LNCAP (cell line): ENCODE data around the gene F2RL3.

Source experiments
- TF ChIP-seq, protein P1 (sequence below): fragments of 450-650 bp; IDR thresholded peaks from 2 replicates; pipeline ENCODE4 v1.5.1; 2017; ENCODE audit warnings: mild to moderate bottlenecking

Gene F2RL3

DNA sequence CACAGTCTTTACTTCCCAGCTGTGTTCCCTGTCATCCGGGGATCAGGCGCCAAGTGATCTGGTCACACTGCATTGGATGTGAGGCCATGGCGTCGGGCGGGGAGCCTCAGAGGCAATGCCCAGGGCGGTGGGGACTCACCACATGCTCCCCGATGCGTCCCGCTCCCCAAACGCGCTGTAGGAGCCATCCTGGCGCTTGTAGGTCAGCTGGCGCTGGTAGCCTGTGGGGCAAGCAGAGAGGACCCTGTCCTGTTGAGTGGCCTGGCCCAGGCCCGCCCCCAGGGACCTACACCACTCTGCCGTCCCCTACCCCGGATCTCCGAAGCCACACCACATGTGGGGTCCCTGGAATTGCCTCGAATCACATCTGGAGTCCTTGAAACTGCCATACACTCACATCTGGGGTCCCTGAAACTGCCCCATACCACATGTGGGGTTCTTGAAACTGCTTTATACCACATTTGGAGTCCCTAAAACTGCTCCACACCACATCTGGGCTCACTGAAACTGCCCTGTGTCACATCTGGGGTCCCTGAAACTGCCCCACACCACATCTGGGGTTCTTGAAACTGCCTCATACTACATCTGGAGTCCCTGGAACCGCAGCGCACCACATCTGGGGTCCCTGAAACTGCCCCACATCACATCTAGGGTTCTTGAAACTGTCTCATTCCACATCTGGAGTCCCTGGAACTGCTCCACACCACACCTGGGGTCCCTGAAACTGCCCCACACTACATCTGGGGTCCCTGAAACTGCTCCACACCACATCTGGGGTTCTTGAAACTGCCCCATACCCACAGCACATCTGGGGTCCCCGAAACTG, 33.2 kb downstream of the F2RL3 start:
- TF ChIP-seq, protein P1, sequence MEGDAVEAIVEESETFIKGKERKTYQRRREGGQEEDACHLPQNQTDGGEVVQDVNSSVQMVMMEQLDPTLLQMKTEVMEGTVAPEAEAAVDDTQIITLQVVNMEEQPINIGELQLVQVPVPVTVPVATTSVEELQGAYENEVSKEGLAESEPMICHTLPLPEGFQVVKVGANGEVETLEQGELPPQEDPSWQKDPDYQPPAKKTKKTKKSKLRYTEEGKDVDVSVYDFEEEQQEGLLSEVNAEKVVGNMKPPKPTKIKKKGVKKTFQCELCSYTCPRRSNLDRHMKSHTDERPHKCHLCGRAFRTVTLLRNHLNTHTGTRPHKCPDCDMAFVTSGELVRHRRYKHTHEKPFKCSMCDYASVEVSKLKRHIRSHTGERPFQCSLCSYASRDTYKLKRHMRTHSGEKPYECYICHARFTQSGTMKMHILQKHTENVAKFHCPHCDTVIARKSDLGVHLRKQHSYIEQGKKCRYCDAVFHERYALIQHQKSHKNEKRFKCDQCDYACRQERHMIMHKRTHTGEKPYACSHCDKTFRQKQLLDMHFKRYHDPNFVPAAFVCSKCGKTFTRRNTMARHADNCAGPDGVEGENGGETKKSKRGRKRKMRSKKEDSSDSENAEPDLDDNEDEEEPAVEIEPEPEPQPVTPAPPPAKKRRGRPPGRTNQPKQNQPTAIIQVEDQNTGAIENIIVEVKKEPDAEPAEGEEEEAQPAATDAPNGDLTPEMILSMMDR, result no peak

DNA sequence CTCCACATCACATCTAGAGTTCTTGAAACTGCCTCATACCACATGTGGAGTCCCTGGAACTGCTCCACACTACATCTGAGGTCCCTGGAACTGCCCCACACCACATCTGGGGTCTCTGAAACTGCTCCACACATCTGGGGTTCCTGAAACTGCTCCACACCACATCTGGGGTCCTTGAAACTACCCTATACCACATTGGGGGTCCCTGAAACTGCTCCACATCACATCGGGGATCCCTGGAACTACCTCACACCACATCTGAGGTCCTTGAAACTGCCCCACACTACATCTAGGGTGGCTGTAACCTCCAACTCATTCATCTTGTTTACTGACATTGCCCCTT, 33.8 kb downstream of the F2RL3 start:
- TF ChIP-seq, protein P1, result no peak

DNA sequence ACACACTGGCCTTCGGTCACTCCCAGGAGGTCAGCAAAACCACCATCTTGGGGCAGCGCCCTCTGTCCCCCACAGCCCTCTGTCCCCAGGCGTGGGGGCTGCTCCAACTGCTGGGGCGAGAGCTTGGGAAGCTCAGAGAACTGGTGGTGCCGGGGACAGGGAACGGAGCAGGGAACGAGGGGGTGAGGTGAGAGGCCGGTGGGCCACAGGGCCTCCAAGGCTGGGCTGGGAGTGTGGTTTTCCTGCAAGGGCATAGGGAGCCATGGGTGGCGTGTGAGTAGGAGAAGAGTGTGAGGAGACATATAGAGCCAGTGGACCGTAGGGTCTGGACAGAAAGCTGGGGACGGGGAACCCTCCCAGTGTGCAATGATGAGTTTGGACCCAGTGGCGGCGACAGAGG, 34.1 kb downstream of the F2RL3 start:
- TF ChIP-seq, protein P1, result no peak

DNA sequence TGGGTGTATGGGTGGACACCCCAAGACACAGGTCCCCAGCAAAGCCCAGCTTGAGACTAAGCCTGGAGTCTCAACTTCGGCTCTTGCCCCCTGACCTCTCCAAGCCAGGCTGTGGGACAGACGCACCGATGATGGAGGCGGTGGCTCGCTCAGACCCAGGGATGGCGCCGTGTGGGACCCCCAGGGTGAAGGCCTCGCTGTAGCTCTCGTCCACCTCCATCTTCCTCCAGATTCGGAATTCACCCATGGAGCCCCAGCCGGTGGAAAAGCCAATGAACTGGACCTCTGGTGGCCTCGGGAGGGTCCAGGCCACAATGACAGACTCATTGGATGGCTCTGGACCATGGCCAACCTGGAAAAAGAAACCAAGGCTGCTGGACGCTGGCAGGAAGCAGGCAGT, 39.1 kb downstream of the F2RL3 start:
- TF ChIP-seq, protein P1, result no peak

DNA sequence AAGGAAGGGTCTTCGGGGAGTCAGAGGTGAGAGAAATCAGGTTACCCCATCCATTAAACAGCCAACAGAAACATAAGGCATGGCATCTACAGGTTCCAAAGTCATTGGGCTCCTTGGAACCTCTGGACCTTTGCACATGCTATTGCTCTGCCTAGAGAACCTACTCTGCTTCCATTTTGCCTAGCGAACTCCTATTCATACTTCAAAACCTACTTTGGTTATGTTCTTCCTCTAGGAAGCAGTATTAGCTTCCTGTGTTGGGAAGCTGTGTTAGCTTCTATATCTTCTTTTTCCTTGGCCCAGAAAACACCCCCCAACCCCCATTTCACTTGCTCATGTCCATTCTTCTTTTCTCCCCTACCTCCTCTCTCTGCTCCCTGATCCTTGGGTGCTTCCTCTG, 39.6 kb downstream of the F2RL3 start:
- TF ChIP-seq, protein P1, result no peak

DNA sequence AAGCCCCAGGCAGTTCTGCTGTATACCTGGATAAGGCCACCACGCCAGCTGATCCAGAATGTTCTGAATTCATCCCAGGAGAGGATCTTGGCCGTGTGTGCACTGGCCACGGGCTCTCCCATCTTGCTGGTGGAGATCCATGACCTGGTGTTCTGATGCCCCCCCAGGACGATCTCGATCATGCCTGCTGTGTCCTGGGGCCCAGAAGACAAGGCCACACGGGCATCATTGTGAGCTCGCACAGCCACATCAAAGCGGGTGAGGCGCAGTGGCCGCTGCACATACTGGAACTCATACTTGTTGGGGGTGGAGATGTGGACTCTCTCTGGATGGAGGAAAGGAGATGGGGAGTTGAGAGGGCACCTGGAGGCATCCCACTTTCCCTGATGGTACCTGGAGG, 40.1 kb downstream of the F2RL3 start:
- TF ChIP-seq, protein P1, result no peak

DNA sequence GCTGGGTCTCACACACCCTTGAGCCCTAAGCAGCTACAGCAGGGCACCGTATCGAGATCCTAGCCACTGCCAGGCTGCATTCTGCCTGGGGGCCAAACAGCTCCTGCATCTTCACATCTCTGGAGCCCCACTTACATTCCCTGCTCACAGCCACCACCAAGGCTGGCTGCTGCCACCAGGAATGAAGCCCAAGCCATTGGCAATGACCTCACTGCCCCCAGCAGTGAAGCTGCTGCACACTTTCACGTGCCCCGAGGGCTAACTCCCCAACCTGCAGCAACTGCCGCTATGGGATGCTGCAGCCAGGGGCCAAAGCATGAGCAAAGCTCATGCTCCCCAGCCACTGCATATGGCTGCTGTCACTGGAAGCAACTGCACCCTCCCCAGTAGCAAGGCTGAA, 42.0 kb downstream of the F2RL3 start:
- TF ChIP-seq, protein P1, result no peak

DNA sequence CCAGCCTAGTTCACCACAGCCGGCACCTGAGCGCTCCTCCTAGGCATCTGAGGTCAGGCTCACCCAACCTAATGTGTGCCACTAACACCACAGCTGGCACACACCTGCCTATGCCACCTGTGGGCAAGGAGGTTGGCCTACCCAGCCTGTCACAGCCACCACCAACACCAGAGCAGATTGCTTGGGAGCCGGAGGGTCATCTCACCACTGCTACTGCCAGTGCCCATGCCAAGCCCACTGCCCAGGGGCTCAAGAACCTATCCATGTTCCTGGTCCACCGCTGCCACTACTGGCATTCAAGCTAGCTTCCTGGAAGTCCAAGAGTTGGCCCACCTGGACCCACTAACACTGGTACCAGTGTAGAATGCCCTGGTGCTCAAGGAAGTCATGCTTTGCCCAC, 42.5 kb downstream of the F2RL3 start:
- TF ChIP-seq, protein P1, result no peak
